IPS-18a (cell line): ENCODE data around the gene CLEC16A.

Source experiments
- H3K27ac ChIP-seq: one replicate; pipeline ENCODE4 v1.5.1; 2013; ENCODE audit warnings: low read length
- H3K27me3 ChIP-seq: one replicate; pipeline ENCODE4 v1.6.1; 2013; ENCODE audit warnings: mild to moderate bottlenecking, low read length; ENCODE audit not compliant: control insufficient read depth, insufficient read depth
- H3K36me3 ChIP-seq: one replicate; pipeline ENCODE4 v1.6.1; 2013; ENCODE audit warnings: low read depth, low read length; ENCODE audit not compliant: control insufficient read depth
- H3K4me1 ChIP-seq: one replicate; pipeline ENCODE4 v1.6.1; 2013; ENCODE audit warnings: low read depth, low read length; ENCODE audit not compliant: control insufficient read depth
- H3K4me3 ChIP-seq: one replicate; pipeline ENCODE4 v1.5.1; 2013; ENCODE audit warnings: low read length
- H3K9ac ChIP-seq: one replicate; pipeline ENCODE4 v1.6.1; 2013; ENCODE audit warnings: mild to moderate bottlenecking, low read length, moderate library complexity
- H3K9me3 ChIP-seq: one replicate; pipeline ENCODE4 v1.6.1; 2013; ENCODE audit warnings: low read depth, low read length; ENCODE audit not compliant: control insufficient read depth

CLEC16A gene

GRCh38 chr16:11051879-11052808 is 107.8 kb downstream of the CLEC16A start:
- peaks cover 3% of the 10 kb centered on the region for H3K4me1 ChIP-seq
- no peak overlapping the region for H3K4me3 ChIP-seq
- no peaks in the 10 kb centered on the region for H3K9me3 ChIP-seq
- no peaks in the 10 kb centered on the region for H3K27me3 ChIP-seq
- H3K27ac ChIP-seq = no peak overlapping the region
- no peaks in the 10 kb centered on the region for H3K36me3 ChIP-seq
- H3K9ac ChIP-seq = no peak overlapping the region

- Histone ChIP-seq H3K27me3 (no peaks in the 10 kb centered on the region), H3K4me1 (peaks cover 3% of the 10 kb centered on the region), H3K36me3 (no peaks in the 10 kb centered on the region), H3K27ac (no peak overlapping the region), H3K9me3 (no peaks in the 10 kb centered on the region), H3K9ac (no peak overlapping the region), H3K4me3 (no peak overlapping the region)
Observed at GRCh38 chr16:11053916-11054460, 109.6 kb downstream of the CLEC16A start.

DNA sequence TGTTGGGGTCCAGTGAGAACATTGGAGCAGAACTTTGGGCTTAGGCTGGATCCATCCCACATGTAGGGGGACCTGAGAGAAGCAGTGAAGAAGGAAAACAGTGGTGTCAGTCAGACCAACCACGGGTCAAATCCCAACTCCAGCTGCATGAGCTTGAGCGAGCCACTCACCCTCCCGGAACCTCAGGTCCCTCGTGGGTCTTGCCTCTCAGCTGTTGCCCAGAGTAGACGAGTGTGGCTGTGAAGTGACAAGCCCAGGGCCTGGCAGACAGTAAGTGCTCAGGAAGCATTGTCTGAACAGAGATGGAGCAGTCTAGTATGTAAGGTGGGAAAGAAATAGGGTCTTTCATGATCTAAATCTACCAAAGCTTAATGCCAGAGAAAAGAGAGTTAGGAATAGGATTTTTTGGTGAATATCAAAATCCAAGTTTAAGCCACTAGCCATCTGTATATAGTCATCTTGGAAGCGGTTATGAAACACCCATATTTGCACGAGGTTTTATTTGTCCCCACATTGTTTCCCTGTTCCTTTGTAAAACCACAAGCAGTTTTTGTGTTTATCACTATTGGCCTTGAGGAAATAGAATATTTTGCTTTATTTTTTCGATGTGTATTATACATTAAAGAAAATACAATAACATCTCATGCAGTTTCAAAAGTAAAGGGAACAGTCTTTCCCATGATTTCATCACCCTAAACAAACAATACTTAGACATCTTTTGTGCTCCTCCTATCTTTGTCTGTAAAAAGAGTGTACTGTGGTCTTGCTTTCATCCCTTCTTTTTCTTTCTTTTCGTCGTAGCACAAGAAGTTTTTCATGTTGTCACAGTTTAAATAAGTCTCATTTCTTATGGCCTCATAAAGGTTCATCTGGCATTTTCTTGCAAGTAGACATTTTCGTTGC is 112.0 kb downstream of the CLEC16A start:
- Histone ChIP-seq H3K9me3 (no peaks in the 10 kb centered on the region), H3K4me1 (no peaks in the 10 kb centered on the region), H3K9ac (no peak overlapping the region), H3K36me3 (no peaks in the 10 kb centered on the region), H3K4me3 (no peak overlapping the region), H3K27ac (no peak overlapping the region), H3K27me3 (no peaks in the 10 kb centered on the region)

DNA sequence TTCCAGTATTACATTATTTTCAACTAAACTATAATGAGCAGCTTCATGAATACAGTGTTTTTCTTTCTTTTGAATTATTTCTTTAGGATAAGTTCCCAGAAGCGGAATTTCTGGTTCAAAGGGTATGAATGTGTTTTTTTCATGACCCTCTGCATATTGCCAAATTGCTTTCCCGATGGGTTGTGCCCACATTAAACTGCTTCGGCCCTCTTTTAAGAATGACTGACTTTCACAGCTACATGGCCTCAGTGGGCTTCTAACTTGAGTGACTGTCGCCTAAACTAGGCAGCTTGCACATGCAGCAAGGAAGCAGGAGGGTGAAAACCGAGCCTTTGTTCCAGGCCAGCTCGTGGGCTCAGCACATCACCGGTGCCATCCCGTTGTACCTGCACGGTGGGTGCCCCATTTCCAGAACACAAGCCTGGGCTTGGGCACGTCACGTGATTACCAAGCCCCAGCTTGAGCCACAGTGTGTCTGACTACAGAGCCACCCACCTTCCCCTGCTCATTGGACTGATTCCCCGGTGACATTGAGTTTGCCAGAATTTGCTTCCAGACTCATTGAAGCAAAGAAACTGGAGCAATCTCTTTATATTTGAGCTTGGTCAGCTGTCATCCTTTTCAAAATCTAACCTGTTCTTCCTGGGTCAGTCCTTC is 112.8 kb downstream of the CLEC16A start:
- no peak overlapping the region for H3K4me3 ChIP-seq
- H3K27ac ChIP-seq = no peak overlapping the region
- no peak overlapping the region for H3K9ac ChIP-seq
- no peaks in the 10 kb centered on the region for H3K9me3 ChIP-seq
- no peaks in the 10 kb centered on the region for H3K27me3 ChIP-seq
- H3K4me1 ChIP-seq = no peaks in the 10 kb centered on the region
- H3K36me3 ChIP-seq = no peaks in the 10 kb centered on the region

GRCh38 chr16:11057711-11058345 is 113.5 kb downstream of the CLEC16A start:
- Histone ChIP-seq H3K4me3 (no peak overlapping the region), H3K36me3 (no peaks in the 10 kb centered on the region), H3K9ac (no peak overlapping the region), H3K4me1 (no peaks in the 10 kb centered on the region), H3K9me3 (no peaks in the 10 kb centered on the region), H3K27me3 (no peaks in the 10 kb centered on the region), H3K27ac (no peak overlapping the region)

- H3K9me3 ChIP-seq = no peaks in the 10 kb centered on the region
- H3K27me3 ChIP-seq = no peaks in the 10 kb centered on the region
- no peak overlapping the region for H3K27ac ChIP-seq
- H3K36me3 ChIP-seq = no peaks in the 10 kb centered on the region
- no peaks in the 10 kb centered on the region for H3K4me1 ChIP-seq
- no peak overlapping the region for H3K9ac ChIP-seq
- H3K4me3 ChIP-seq = no peak overlapping the region
Observed at GRCh38 chr16:11058832-11059231, 114.5 kb downstream of the CLEC16A start.

- Histone ChIP-seq H3K4me1 (no peaks in the 10 kb centered on the region), H3K9ac (no peak overlapping the region), H3K27ac (no peak overlapping the region)
Observed at GRCh38 chr16:11059588-11059987, 115.2 kb downstream of the CLEC16A start.

GRCh38 chr16:11060364-11060763 is 116.0 kb downstream of the CLEC16A start:
- Histone ChIP-seq H3K4me3 (no peak overlapping the region), H3K9ac (no peak overlapping the region), H3K36me3 (peaks cover 1% of the 10 kb centered on the region), H3K9me3 (no peaks in the 10 kb centered on the region), H3K4me1 (no peaks in the 10 kb centered on the region), H3K27ac (no peak overlapping the region), H3K27me3 (no peaks in the 10 kb centered on the region)

More at GRCh38 chr16:11059588-11059987, 115.2 kb downstream of the CLEC16A start:
- no peak overlapping the region for H3K4me3 ChIP-seq
- no peaks in the 10 kb centered on the region for H3K27me3 ChIP-seq
- no peaks in the 10 kb centered on the region for H3K36me3 ChIP-seq
- H3K9me3 ChIP-seq = no peaks in the 10 kb centered on the region

- Histone ChIP-seq H3K9me3 (no peaks in the 10 kb centered on the region), H3K4me1 (no peaks in the 10 kb centered on the region), H3K27me3 (no peaks in the 10 kb centered on the region), H3K27ac (no peak overlapping the region), H3K4me3 (no peak overlapping the region), H3K36me3 (peaks cover 3% of the 10 kb centered on the region), H3K9ac (no peak overlapping the region)
Observed at GRCh38 chr16:11060842-11061241, 116.5 kb downstream of the CLEC16A start.

DNA sequence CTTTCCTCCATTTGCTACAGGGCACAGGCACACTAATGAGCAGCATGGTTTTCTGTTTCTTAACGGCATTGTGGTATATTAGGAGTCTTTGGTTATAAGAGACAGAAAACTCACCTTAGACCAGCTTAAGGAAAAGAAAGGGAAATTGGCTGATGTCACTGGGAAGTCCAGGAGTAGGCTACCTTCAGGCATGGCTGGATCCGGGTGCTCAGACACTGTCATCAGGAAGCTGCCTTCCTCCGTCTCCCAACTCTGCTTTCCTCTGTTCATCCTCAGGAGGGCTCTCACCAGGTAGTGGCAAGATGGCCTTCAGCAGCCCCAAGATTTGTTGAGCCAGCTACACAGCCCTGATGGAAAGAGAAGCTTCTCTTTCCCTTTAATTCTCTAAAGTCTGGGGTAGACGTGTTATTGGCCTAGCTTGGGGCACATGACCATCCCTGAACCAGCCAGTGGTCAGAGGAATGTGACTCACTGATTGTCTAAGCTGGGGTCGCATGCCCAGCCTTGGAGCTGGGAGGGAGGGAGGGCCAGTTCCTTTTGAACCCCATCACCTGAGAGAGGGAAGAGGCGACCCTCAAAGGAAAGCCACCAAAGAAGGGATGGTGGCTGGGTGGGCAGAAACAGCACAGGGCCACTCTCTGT is 117.4 kb downstream of the CLEC16A start:
- Histone ChIP-seq H3K27ac (no peak overlapping the region), H3K27me3 (no peaks in the 10 kb centered on the region), H3K36me3 (peaks cover 3% of the 10 kb centered on the region), H3K4me1 (no peaks in the 10 kb centered on the region), H3K4me3 (no peak overlapping the region), H3K9me3 (no peaks in the 10 kb centered on the region), H3K9ac (no peak overlapping the region)
